ENCODE measurements around the gene LRRC4B.

DNA sequence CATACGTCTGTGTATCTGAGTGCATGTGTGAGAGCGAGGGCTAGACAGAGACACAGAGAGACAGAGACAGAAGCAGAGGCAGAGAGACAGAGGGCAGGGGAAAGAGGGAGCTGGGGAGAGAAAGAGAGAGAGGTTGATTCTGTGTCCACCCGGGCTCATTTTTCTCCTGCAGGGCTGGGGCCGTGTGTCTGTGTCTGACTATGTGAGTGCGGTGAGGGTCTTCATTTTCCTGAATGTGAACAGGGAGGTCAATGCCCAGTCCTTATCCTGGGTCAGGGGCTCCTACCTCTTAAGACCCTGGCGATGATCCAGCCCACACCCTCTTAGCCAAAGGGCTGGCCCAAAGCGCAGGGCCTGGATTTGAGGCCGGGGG, 17.7 kb downstream of the LRRC4B start:
- TF ChIP-seq, protein P1, sequence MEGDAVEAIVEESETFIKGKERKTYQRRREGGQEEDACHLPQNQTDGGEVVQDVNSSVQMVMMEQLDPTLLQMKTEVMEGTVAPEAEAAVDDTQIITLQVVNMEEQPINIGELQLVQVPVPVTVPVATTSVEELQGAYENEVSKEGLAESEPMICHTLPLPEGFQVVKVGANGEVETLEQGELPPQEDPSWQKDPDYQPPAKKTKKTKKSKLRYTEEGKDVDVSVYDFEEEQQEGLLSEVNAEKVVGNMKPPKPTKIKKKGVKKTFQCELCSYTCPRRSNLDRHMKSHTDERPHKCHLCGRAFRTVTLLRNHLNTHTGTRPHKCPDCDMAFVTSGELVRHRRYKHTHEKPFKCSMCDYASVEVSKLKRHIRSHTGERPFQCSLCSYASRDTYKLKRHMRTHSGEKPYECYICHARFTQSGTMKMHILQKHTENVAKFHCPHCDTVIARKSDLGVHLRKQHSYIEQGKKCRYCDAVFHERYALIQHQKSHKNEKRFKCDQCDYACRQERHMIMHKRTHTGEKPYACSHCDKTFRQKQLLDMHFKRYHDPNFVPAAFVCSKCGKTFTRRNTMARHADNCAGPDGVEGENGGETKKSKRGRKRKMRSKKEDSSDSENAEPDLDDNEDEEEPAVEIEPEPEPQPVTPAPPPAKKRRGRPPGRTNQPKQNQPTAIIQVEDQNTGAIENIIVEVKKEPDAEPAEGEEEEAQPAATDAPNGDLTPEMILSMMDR (IDR thresholded peaks at IDR 0.05): no peak
- TF ChIP-seq POLR2A (IDR thresholded peaks at IDR 0.05): no peak

Measured in lower leg skin (tissue), 3 donors.